ENCODE measurements around the gene PHAX. TPM values are rescaled to one million over a fixed set of nuclear protein-coding genes. Genes with fewer than 3 reads are reported as not detected.
"Not testable (repeated sequence)": the region's sequence is repeated elsewhere in the genome, so short reads cannot be mapped to it uniquely, and the experiment has no call there.

PHAX gene
- total RNA-seq, 1 donor: 18.3 TPM

DNA sequence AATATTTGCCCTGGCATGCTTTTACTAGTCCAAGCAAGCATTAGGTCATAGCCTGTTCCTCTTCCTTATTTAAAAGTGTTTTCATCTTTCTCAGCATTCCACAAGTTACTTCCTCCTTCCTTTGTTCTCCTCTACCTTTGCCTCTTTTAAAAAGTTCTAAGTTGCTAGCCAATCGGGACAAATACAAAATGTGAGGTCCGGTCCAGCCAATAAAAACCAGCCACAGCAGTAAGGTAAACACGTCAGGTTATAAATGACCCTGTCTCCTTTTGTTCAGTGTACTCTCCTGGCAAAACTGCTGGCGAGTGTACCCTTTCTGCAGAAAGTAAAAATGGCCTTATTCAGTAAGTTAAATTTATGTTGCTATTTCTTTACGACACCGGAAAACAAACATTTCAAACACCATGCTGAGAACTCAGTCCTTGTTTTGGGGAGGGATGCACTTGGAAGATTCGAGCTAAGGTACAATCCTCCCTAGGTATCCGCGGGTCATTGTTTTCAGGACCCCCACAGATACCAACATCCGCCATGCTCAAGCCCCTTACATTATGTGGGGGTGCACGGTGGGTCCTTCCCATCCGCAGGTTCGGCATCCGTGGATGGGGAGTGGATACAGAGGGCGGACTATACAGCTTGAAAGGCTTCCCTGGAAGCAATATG lies 646 bp upstream of the PHAX start:
- not testable (repeated sequence) for DNase-seq (ENCODE audit: low read depth in 2 of 3, low spot score in 2 of 3)

DNA sequence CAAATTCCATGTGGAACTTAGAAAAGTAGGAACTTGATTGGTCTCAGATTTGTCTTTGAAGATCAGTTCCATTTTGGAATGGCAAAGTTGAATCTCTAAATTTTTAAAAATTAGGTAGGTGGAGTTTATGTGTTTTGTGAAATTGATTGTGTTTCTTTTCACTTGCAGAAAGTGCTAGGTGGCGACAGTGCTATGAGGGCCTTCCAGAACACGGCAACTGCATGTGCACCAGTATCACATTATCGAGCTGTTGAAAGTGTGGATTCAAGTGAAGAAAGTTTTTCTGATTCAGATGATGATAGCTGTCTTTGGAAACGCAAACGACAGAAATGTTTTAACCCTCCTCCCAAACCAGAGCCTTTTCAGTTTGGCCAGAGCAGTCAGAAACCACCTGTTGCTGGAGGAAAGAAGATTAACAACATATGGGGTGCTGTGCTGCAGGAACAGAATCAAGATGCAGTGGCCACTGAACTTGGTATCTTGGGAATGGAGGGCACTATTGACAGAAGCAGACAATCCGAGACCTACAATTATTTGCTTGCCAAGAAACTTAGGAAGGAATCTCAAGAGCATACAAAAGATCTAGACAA lies 2.8 kb downstream of the PHAX start:
- no peak for DNase-seq (ENCODE audit: low read depth in 2 of 3, low spot score in 2 of 3)

GRCh38 chr5:126605525-126605924 lies 4.8 kb downstream of the PHAX start:
- DNase-seq (ENCODE audit: low read depth in 2 of 3, low spot score in 2 of 3): no peak

DNA sequence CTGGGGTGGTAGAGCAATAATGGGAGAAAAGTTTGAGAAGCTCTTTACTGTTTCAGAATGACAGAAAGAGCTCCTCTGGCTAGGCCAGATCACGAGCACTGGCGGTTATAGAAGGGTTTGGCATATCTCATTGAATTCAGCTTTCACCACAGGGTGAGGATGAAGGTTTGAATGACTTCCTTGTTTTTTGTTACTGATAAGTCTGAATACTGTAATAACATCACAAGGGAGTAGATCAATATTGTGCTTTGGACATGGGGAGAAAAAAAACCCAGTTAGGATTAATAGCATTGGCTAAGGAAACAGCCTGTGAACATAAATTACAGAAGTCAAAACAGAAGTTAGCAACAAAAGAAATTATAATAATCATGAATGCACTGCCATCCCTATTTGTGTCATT lies 9.4 kb downstream of the PHAX start:
- DNase-seq (ENCODE audit: low read depth in 2 of 3, low spot score in 2 of 3): no peak

- no peak for DNase-seq (ENCODE audit: low read depth in 2 of 3, low spot score in 2 of 3)
Measured at GRCh38 chr5:126610616-126611015, 9.9 kb downstream of the PHAX start.

GRCh38 chr5:126613941-126614592 lies 13.3 kb downstream of the PHAX start:
- DNase-seq (ENCODE audit: low read depth in 2 of 3, low spot score in 2 of 3): no peak

DNA sequence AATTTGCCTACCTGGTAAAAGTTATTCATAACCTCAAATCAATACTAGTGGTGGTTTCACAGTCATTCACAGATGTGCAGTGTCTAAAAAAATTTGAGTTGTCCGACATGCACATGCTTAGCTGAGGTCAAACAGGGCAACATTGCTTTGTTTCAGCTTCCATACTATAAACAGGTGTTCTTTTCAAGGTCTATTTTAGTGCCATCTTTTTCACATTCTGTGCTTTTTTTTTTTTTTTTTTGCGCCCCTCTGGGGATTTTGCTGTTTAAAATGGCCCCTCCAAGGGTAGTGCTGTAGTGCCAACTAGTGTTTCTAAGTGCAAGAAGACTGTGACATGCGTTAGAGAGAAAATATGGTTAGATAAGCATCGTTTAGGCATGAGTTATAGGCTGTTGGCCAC lies 14.5 kb downstream of the PHAX start:
- DNase-seq (ENCODE audit: low read depth in 2 of 3, low spot score in 2 of 3): no peak

DNA sequence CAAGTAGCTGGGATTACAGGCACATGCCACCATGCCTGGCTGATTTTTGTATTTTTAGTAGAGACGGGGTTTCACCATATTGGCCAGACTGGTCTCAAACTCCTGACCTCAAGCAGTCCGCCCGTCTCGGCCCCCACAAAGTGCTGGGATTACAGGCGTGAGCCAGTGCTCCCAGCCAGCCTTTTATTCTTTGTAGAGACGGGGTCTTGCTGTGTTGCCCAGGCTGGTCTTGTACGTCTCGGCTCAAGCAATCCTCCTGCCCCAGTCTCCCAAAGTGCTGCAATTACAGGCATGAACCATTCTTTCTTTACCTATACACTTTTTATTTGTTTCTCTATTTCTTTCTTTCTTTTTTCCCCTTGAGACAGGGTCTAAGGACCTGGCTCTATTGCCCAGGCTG lies 16.9 kb downstream of the PHAX start:
- DNase-seq (ENCODE audit: low read depth in 2 of 3, low spot score in 2 of 3): not testable (repeated sequence)

GRCh38 chr5:126619781-126620180 lies 19.0 kb downstream of the PHAX start:
- DNase-seq (ENCODE audit: low read depth in 2 of 3, low spot score in 2 of 3): no peak

DNA sequence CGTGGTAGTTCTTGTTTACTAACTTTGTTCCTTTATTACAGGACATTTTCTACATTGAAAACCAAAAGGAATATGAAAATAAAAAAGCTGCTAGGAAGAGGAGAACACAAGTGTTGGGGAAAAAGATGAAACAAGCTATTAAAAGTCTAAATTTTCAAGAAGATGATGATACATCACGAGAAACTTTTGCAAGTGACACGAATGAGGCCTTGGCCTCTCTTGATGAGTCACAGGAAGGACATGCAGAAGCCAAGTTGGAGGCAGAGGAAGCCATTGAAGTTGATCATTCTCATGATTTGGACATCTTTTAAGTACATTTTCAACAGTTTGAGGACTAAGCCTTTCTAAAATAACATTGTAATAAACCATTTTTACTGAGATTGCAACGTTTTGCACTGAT lies 23.8 kb downstream of the PHAX start:
- DNase-seq (ENCODE audit: low read depth in 2 of 3, low spot score in 2 of 3): no peak

GRCh38 chr5:126628102-126628501 lies 27.4 kb downstream of the PHAX start:
- no peak for DNase-seq (ENCODE audit: low read depth in 2 of 3, low spot score in 2 of 3)

- DNase-seq (ENCODE audit: low read depth in 2 of 3, low spot score in 2 of 3): no peak
Measured at GRCh38 chr5:126631920-126632319, 31.2 kb downstream of the PHAX start.

- DNase-seq (ENCODE audit: low read depth in 2 of 3, low spot score in 2 of 3): no peak
Measured at GRCh38 chr5:126633552-126633951, 32.8 kb downstream of the PHAX start.

- DNase-seq (ENCODE audit: low read depth in 2 of 3, low spot score in 2 of 3): no peak
Measured at GRCh38 chr5:126635585-126635984, 34.8 kb downstream of the PHAX start.

DNA sequence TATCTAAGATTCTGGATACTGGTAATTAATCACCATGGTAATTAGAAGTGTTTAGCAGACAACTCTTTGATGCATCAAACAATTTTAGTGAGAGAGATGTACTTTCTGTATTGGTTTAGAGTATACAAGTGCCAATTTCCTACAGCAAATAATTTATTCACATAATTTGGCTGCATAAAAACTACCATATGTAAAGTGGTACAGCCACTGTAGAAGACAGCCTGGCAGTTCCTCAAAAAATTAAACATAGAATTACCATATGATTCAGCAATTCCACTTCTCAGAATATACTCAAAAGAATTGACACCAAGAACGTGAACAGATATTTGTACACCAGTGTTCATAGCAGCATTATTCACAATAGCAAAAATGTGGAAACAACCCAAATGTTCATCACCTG lies 36.2 kb downstream of the PHAX start:
- DNase-seq (ENCODE audit: low read depth in 2 of 3, low spot score in 2 of 3): no peak

- no peak for DNase-seq (ENCODE audit: low read depth in 2 of 3, low spot score in 2 of 3)
Measured at GRCh38 chr5:126640866-126641265, 40.1 kb downstream of the PHAX start.

DNA sequence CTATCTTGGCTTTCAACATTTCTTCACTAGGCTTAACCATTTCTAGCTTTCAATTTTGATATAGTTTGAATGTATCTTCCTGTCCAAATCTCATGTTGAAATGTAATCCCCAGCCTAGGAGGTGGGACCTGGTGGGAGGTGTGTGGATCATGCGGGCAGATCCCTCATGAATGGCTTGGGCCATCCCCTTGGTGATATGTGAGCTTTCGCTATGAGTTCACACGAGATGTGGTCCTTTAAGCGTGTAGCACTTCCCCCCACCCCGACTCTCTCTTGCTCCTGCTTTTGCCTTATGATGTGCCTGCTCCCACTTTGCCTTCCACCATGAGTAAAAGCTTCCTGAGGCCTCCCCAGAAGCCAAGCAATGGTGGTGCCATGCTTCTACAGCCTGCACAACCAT lies 40.6 kb downstream of the PHAX start:
- no peak for DNase-seq (ENCODE audit: low read depth in 2 of 3, low spot score in 2 of 3)

- DNase-seq (ENCODE audit: low read depth in 2 of 3, low spot score in 2 of 3): no peak
Measured at GRCh38 chr5:126645132-126645531, 44.4 kb downstream of the PHAX start.

DNA sequence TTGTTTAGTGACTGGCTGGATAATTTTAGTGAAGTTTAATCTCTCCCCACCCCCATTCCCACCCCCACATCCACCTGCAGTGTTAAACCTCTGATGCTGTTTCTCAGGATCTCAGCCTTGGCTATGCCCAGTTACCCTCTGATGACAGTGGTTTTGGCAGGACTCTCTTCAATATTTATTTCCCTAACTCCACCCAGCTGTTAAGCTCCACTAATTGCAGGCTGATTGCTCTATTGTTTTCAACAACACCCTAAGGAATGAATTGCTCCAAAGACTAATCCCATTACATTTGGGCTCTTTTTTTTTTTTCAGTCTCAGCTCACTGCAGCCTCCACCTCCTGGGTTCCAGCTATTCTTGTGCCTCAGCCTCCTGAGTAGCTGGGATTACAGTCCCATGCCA lies 46.3 kb downstream of the PHAX start:
- no peak for DNase-seq (ENCODE audit: low read depth in 2 of 3, low spot score in 2 of 3)

GRCh38 chr5:126648471-126648870 lies 47.7 kb downstream of the PHAX start:
- no peak for DNase-seq (ENCODE audit: low read depth in 2 of 3, low spot score in 2 of 3)

DNA sequence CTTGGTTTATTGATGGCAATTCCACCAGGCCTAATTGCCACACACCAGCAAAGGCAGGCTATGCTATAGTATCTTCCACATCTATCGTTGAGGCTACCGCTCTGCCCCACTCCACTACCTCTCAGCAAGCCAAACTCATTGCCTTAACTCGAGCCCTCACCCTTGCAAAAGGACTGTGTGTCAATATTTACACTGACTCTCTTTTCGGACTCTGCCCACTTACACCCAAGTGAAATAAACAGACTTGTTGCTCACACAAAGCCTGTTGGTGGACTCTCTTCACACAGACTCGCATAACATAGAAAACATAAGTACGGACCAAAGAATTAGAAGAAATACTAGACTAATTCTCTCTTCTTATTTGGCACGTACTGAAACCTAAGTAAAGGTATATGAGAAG lies 48.3 kb downstream of the PHAX start:
- not testable (repeated sequence) for DNase-seq (ENCODE audit: low read depth in 2 of 3, low spot score in 2 of 3)

GRCh38 chr5:126649709-126650108 lies 49.0 kb downstream of the PHAX start:
- DNase-seq (ENCODE audit: low read depth in 2 of 3, low spot score in 2 of 3): not testable (repeated sequence)
